ENCODE results near the gene MYOZ1.

MYOZ1 gene

DNA sequence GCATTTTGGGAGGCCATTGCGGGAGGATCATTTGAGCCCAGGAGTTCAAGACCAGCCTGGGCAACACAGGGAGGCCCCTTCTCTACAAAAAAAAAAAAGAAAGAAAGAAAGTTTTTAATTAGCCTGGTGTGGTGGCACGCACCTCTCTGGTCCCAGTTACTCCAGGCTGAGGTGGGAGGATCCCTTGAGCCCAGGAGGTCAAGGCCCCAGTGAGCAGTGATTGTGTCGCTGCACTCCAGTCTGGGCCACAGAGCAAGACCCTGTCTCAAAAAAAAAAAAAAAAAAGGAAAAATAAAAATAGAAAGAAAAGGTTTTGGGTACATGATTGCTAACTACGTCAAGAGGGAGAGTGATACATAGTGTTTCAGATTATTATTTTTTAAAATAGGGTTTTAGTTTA is 48.2 kb downstream of the MYOZ1 start:
- no peak for DNase-seq (ENCODE audit: low spot score)

GRCh38 chr10:73591935-73592699 is 49.2 kb downstream of the MYOZ1 start:
- DNase-seq (ENCODE audit: low spot score) = peak; percentile 58

DNA sequence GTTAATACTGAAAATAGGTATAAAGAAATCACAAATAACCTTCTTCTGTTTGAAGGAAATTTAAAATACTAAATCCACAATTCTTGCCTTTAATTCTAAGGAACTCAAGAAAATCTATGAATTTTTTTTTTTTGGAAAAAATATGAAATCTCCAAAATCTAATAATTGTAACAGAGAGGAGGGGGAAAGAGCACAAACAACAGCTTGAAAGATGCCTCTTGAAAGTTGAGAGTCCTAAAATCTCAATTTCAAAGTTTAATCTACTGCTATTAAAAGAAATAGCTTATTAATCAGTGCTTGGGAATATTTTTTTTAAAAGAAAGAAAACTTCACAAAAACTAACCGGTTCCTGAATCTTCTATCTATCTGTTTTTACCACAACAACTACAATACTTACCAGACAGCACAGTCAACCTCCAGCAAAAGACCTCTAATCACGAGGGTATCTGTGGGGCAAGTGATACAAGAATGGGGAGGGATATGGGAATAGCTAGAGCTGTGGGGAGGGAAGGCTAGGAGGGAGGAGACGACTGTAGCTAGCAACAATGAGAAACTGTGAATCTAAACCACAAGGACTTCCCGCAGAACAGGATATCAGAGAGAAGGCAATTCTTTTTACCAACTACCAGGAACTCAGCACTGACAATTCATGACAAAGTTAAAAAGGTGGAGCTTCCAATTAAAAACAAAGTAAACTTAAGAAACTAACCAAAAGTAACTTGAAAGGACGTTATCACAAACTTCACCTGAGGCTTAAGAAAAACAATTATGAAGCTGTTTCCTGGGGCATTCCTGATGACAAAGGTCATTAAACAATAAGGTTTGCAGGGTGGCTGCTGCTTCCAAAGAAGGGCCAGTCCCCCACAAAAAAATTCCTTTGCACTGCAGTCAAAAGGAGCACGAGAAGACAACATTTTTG is 50.1 kb downstream of the MYOZ1 start, which contains the start of gene USP54:
Gene USP54 (minus strand): TSS at position 462 of the 919 bp plus-strand sequence. CDS start 15,684 bp downstream, outside the sequence.
- DNase-seq (ENCODE audit: low spot score) = no peak

GRCh38 chr10:73589563-73590126 is 51.6 kb downstream of the MYOZ1 start:
- no peak for DNase-seq (ENCODE audit: low spot score)

GRCh38 chr10:73588656-73589055 is 52.6 kb downstream of the MYOZ1 start:
- no peak for DNase-seq (ENCODE audit: low spot score)

- no peak for DNase-seq (ENCODE audit: low spot score)
Observed at GRCh38 chr10:73586583-73586984, 54.7 kb downstream of the MYOZ1 start.

DNA sequence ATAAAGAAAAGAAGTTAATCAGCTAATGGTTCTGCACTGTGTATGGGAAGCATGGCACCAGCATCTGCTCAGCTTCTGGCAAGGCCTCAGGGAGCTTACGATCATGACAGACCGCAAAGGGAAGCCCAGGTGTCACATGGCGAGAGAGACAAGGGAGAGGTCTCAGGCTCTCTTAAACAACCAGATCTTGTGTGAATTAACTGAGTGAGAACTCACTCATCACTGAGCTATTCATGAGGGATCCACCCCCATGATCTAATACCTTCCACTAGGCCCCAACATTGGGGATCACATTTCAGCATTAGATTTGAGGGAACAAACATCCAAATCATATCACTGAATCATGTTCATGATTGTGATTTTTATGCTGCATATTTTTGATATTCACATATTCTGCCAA is 55.9 kb downstream of the MYOZ1 start:
- DNase-seq (ENCODE audit: low spot score) = no peak

DNA sequence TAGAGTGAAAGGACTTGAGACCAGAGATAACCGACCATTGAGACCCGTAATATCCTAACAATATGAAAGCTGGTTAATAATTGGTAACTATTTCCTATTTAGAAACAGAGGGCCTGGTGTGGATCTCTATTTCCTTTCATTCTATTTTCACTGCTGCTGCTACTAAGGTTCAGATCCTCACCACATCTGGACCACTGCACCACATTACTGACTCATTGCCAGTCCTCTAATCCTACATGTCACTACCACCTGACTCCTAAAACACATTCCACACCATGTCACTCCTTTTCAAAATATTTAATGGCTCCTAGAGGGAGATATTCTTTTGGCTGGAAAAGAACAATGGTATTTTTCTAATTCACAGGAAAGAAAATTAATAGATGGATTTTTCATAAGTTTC is 56.5 kb downstream of the MYOZ1 start:
- DNase-seq (ENCODE audit: low spot score) = no peak

- no peak for DNase-seq (ENCODE audit: low spot score)
Observed at GRCh38 chr10:73581918-73582317, 59.4 kb downstream of the MYOZ1 start.

Data from ecto neural progenitor cell (in vitro differentiated cells).